Measurements from ENCODE around the gene HYLS1.
"Not testable (repeated sequence)": the region's sequence is repeated elsewhere in the genome, so short reads cannot be mapped to it uniquely, and the experiment has no call there.

HYLS1 gene

DNA sequence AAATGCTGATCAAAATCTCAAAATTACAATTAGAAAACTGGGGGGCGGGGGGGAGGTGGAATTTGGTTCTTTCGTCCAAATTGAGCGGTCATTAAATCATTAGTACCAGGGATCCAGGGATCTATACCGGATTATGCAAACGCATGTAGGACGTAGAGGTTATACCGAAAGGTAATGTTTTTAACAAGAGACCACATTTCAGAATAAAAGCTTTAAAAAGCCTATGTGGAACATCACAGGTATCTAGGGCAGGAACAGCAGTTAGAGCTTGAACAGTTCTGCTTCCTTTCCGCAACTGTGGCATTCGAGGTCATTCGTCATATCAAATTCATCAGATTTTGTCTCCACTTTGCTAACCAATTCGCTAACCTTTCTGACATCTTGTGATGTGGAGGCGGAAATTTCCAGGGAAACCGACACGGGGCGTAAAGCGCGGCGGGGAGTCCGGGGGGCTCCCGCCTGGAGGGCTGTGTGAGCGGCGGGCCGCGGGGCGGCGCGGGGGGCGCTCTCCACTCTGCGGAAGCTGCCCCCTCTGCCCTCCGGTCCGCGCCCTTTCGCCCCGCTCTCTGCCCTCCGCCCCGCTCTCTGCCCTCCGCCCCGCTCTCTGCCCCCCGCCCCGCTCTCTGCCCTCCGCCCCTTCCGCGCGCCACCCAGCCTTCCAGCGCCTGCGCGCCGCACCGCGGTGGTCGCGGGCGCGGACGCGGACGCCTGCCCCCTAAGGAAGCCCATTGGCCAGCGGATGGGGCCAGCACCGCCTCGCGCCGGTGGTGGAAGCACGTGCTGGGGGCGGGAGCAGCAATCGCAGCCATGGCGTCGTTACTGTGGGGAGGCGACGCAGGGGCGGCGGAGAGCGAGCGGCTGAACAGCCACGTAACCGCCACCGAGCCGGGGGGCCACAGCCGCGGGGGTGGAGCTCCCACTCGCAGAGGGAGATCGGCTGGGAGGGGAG, 16.5 kb downstream of the HYLS1 start, which contains the start of gene DDX25:
TSS of gene DDX25 (plus strand) at position 798 of the 949 bp plus-strand sequence. CDS start at position 808, 10 bp downstream.
- DNase-seq, result no peak

DNA sequence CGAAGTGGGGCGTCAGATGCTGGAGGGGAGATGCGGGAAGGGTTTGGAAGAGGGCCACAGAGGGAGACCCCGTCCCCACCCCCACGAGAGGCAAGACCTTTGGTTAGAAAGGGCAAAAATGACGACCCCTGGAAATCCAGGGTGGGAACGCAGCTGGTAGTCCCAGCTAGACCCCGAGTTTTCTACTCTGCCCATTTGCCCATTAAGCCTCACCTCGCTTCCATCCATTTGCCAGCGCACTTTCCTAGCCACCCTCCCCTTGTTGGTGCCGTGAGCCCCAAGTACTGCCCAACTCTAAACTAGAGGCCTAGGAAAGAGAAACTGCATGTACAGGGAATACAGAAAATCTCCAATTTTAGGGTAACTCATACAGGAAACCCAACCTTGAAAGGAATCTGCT, 17.2 kb downstream of the HYLS1 start:
- no peak for DNase-seq

DNA sequence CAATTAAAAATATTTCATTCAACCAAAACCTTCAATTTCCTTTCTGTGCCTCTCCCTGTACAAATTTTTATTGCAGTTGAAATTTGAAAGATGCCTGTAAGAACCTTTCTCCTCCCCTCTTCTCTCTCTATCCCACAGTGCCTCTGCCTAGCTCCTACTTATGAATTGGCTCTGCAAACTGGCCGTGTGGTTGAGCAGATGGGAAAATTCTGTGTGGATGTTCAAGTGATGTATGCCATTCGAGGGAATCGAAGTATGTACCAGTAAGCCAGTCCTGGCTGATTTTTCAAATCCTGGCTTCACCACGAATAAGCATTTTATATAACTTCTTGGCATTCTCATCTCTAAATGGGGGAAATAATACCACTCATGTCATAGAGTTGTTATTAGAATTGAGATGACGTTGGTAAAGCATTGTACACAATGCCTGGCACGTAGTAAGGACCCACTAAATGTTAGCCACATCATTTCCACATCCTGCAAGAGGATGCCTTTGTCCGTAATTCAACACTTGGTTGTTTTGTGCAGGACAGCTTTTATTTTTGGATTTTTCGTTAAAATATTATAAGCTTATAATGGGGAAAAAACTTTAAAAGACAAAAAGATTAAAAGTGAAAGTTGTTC, 22.9 kb downstream of the HYLS1 start:
- DNase-seq, result no peak

DNA sequence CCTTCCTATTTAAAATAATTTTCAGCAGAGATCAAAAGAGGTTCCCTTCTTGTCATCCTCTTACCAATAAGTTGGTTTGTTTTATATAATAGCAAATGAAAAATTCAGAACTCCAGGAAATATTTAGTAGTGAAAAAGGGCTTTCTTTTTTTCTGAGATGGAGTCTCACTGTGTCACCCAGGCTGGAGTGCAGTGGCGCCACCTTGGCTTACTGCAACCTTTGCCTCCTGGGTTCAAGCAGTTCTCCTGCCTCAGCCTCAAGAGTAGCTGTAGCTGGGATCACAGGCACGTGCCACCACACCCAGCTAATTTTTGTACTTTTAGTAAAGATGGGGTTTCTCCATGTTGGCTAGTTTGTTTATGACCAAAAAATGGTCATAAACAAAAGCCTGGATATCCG, 27.1 kb downstream of the HYLS1 start:
- not testable (repeated sequence) for DNase-seq

DNA sequence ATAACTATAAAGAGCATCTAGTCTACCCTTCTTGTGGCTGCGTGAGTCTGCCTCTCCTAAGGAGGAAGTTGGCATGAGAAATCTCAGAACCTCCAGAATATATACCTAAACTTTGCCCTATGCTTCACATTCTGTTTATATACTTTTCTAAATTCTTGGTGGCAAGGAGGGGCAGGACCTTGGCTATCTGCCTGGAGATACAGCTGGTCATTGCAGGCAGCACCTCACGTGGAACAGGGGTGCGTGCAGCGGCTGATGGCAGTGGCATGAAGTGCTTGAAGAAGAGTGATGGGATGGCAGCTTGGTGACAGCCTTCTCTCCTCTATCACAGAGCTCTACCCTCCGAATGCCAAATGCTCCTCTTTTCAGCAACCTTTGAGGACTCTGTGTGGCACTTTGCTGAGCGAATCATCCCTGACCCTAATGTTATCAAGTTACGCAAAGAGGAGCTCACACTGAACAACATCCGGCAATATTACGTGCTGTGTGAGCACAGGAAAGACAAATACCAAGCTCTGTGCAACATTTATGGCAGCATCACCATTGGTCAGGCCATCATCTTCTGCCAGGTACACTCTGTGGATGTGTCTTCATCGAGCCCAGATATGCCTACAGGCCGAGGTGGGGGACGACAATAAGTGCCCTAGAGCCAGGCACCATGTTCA, 29.3 kb downstream of the HYLS1 start:
- DNase-seq, result no peak

DNA sequence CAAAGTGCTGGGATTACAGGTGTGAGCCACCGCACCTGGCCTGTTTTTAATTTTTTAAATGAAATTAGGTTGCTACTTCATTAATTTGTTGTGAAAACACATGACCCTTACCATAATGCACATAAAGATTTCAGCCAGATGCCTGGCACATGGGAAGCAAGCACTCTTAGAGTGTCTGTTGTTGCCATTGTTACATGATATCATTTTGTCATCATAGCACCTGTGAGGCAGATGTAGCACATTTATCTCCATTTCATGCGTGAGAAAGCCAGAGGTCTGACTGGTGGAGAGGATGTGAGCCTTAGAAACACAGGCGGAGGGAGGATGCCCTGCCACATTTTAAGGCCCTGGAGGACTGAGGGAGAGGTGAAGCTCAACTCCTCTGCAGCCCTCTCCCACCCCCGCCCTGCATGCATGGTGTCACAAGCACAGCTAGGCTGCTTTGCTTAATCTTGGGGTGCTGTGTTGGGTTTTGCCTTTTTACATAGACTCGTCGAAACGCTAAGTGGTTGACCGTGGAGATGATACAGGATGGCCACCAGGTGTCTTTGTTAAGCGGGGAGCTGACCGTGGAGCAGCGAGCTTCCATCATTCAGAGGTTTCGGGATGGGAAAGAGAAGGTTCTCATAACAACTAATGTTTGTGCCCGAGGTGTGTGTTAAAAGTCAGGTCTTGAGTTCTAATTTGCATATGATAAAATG, 30.8 kb downstream of the HYLS1 start:
- DNase-seq, result no peak

DNA sequence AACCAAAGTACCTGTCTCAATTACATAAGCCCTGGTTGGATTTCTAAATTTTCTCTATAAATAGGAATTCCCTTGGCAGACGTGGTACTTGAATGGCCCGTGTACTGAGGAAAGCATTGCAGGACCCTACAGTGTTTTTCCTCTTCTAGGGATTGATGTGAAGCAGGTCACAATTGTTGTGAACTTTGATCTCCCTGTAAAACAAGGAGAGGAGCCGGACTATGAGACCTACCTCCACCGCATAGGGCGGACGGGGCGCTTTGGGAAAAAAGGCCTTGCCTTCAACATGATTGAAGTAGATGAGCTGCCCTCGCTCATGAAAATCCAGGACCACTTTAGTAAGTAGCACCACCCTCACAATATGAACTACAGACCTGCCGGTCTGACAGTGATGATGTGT, 33.6 kb downstream of the HYLS1 start:
- no peak for DNase-seq

DNA sequence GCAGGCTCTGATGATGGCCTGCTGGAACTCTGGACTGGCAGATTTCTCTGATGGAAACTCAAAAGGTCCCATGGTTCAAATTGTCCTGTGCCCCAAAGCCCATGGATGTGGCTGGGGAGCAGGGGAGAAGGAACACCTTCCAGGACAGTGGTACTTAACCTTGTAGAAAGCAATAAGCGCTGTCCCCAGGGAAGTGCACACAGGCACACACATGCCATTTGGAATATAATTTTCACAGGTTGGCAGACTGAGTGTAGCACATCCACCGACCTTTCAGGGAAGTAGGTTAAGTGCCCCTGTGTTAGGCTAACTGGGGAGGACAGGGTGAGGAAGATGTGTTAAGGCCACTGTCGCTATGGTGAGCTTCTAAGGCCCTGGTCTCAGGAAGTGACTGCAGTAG, 34.7 kb downstream of the HYLS1 start:
- no peak for DNase-seq

DNA sequence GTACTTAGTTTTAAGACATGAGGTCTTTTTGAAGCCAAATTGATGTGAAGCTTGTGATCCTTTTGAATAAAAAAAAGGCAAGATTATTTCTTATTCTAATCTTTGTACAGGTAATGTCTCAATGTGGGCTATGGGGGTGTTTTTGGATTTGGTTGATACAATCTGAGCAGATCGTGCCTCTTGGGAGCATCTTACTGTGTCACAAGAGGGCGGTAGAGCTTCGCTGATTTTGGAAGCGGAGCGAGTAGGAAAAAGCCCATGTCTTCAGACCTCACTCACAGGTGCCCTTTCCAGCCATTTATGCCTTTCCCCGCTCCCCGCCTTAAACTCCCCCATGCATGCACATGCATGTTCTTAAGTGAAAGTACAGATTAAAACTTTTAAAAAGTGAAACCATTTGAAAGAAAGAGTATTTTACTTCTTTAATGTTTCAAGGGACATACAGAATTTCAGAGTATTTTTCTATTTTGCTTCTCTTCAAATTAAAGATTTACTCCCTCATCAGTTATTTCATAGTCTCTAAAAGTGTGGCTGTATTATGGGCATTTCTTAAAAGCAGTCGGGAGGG, 35.6 kb downstream of the HYLS1 start:
- DNase-seq, result peak; percentile 45 to 50

DNA sequence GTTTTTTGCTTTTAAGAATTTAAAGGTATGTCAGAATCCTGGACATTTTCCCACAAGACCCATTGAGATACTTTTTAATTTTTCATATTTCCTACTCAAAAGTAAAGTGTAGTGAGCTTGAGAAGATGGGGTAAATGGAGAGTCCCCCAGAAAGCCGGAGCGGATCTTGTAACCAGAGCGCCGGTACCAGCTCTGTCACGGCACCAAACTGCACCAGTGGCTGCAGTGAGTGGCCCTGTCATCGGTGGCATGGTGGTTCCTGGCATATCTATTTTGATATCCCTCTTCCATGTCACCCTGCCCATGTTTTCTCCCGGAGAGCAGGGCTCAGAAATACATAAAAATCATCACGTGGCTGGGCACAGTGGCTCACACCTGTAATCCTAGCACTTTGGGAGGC, 36.2 kb downstream of the HYLS1 start:
- no peak for DNase-seq

DNA sequence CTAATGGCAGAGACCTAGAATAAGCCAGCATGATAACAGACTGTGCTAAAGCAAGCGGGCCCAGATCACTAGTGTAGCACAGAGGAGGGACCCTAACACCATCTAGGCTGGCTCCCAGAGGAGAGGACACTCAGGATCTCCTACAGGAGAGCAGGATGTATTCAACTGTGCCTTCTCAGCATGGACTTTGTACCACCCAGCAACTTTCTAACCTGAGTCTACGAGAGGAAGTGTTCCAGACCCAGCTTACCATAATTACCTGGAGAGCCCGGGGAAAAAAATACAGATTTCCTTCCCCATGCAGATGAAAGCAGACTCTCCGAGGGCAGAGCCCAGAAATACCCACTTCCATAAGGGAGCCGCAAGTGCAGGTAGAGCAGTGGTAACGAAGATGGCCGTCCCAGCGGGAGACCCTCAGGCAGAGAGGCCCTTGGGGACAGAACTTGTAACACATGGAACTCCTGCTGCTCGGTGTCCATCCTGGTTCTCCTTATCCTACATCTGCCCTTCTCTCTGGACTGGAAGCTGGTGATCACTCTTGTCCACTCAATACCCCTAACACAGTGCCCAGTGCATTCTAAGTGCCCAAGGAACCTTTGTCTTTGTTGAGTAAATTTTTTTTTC, 37.0 kb downstream of the HYLS1 start:
- no peak for DNase-seq

DNA sequence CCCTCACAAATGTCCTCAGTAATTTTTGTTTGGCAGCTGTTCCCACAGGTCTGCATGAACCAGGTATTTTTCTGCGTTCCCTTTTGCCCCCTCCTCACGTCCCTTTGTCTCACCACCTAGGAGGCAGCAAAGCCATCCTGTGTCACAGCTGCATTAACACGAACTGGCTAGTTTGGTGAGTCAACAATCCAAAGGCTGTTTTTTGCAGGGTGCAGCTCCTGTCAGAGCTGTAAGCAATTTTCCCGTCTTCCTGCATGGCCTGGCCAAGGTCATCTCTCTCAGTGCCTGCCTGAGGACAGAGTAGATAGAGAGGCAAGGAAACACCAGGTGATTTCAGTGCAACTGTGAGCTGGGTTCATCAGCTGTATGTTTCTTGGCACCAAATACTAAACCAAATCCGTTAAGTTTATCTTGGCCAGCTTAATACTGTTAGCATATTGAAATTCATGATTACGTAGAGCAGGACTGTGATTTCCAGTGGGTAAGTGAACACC, 37.8 kb downstream of the HYLS1 start:
- no peak for DNase-seq

DNA sequence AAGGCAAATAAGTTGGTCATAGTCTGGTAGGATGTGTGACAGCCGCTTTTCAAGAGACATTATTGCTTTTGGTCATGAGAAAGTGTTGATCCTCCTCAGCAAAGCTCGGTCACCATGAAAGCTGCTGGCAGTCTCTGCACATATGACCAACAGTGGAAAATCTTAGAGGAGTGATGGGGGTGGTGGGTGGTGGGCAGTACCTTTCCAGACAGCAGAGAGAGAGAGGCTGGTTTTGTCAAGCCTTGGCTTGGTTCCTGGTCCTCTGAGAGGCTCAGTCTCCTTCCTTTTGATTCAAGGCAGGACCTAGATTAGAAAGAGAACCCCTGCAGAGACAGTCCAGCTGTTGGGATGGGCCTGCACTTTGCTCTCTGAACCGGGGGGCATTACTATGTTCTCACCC, 38.3 kb downstream of the HYLS1 start:
- DNase-seq, result no peak

DNA sequence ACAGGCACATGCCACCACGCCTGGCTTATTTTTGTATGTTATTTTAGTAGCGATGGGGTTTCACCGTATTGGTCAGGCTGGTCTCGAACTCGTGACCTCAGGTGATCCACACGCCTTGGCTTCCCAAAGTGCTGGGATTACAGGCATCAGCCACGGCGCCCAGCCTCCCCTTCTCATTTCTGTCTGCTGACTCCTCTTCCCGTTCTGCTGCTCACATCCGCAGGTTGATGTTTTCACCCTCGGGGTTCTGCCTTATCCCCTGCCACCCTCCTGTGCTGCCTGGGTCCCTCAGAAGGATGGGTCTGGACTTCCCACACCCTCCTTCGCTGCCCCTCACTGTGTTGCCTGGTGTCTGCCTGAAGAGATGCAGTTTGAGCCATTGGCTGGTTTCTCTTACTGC, 39.2 kb downstream of the HYLS1 start:
- DNase-seq, result no peak

DNA sequence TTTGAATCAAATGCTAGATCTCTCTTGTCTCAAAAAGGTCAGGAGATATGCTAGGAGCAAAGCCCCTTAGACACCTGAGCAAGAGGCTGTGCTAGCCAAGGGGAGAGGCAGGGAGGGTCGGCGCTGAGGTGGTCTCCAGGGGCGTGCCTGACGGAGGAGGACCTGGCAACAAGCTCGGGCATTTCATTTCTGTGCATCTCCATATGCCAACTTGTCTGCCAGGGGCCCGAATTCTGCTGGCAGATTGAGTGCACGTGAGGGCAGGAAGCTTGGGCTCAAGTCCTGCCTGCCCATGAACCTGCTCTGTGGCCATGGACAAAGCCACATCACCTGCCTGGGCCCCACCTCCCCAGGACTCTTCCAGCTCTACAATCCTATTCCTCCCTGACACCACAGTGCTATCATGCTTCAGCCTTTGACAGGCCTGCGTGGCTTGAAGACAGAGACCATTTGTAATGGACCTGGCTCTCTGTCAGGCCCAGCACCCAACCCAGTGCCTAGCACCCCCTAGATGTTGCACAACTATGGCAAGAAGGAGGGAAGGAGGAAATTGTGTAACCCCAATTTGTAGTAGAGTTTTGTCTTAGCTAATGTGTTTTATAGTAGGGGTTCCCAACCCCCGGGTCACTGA, 42.1 kb downstream of the HYLS1 start:
- DNase-seq, result no peak

DNA sequence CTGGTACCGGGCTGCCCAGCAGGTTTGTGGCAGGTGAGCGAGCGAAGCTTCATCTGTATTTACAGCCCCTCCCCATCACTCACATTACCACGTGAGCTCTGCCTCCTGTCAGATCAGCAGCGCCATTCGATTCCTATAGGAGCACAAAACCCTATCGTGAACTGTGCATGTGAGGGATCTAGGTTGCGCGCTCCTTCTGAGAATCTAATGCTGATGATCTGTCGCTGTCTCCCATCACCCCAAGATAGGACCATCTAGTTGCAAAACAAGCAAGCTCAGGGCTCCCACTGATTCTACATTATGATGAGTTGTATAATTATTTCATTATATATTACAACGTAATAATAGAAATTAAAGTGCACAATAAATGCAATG, 42.6 kb downstream of the HYLS1 start:
- DNase-seq, result no peak

DNA sequence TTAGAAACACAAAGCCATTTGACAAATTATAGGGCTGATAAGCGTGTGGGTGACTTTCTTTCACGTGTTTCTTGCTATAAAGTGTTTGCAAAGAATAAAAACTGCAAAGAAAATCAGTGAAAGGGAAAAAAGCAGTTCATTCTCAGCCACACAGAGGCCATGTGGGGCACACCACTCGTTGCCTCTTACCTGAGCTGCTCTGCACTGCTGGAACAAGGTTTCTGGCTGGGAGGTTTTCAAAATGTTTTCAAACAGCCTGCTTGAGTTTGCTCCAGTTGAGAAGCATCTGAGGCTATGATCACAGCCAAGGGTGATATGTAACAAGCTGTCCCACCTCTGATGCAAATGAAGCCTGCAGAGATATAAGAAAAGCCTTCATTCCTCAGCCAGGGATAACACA, 43.6 kb downstream of the HYLS1 start:
- DNase-seq, result no peak

DNA sequence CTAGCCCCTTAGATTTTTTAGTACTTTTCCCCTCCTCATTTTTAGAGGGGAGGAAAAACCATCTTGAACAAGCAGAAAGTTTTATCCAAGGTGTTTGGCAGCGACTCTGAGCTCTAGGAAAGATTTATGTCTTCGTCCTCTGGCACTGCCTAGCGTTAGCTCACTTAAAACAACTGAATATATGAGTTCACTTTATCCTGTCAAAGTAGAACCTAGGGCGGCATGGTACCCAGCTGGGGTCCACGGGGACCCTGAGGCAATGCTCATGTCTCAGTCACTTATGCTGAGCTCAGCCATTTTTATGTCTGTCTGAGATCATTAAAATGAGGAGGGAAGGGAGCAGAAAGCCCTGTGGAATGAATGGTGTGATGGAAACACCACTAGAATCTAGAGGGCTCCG, 44.2 kb downstream of the HYLS1 start:
- DNase-seq, result no peak

DNA sequence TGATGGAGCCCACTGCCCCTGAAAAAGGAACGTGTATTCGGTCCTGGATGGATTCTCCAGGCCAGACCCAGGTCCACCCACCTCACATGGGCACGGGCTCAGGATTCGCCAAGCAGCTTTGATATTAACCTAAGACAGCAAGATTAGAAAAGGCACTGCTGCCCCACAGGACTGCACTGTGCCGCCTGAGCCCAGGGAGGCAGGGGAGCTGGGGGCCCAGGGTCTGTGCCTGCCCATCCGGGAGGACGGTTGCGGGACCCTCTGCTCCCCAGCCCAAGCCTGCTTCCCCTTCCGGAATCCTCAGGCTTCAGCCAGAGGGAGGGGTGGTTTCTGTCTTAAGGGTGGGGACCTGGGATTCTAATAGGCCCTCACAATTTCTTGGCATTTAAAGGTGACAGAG, 44.8 kb downstream of the HYLS1 start:
- no peak for DNase-seq

DNA sequence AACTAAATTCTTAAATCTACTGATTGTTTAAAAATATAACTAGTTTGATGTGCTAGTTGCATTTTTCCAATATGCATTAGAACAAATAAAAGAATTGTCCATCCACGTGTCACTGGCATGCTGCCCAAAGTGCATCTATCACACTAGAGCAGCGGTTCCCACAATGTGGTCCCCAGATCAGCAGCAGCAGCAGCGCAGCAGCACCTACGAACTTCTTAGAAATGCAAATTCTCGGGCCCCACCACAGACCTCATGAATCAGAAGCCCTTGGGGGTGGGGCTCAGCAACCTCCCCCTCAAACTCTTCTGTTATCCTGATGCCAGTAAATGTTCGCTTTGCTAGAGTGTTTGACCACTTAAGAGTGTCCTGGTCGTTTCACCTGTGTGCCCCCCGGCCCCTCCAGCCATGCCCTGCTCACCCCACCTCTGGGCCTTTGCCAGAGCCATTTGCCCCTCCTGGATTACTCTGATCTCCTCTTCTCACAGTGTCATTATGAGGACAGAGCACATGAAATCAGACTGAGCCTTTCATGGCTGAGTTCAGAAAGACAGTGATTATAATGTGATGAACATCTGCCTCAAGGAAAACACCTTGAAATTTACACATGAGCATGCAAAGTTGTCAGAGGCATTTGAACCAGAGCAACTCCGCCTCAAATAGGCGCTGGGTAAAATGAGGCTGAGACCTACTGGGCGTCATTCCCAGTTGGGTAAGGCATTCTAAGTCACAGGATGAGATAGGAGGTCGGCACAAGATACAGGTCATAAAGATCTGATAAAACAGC, 45.8 kb downstream of the HYLS1 start:
- DNase-seq, result no peak

DNA sequence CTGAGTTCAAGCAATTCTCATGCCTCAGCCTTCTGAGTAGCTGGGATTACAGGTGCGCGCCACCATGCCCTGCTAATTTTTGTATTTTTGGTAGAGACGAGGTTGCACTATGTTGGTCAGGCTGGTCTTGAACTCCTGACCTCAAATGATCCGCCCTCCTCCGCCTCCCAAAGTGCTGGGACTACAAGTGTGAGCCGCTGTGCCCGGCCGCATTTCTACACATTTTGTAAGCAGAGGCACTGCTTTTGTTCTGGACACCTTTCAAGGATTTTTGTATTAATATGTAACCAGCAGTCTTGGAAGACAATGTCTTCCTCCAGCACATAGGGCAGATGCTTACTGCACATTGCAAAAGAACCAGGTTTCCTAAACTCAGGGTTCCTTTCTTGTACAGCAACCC, 47.0 kb downstream of the HYLS1 start:
- no peak for DNase-seq

All from stimulated activated CD4-positive, alpha-beta T cell treated with anti-CD3 and anti-CD28 coated beads, Interleukin-2, amount 100 ng/mL, for 48 hours (primary cell).